Measurements from ENCODE around the gene NLE1. TPM values are rescaled to one million over a fixed set of nuclear protein-coding genes. Genes with fewer than 3 reads are reported as not detected.

Gene NLE1
- polyA plus RNA-seq, 1 experiment: 10.5 TPM

- no peak for TF ChIP-seq CTCF (IDR thresholded peaks at IDR 0.05; ENCODE audit: low read depth, low read length)
- Histone ChIP-seq H3K4me3 (ENCODE audit: low read depth, low read length) (no peak overlapping the region), H3K9me3 (ENCODE audit: control insufficient read depth, insufficient read depth, low read length) (no peaks in the 10 kb centered on the region), H3K27ac (ENCODE audit: low read depth, low read length) (no peak overlapping the region), H3K27me3 (ENCODE audit: control insufficient read depth, insufficient read depth, low read length) (peaks cover 10% of the 10 kb centered on the region)
- ChIA-PET CTCF (interaction anchor here (0.6 to 1.4 kb wide), 2 partner anchors 211 to 374 kb away, joined by 3 read pairs; partner anchors contain the start of gene SLFN12L), POLR2A (no interaction called here)
- DNase-seq (ENCODE audit: low read depth, low spot score): no peak
These were observed 21.8 kb upstream of the NLE1 start for GRCh38 chr17:35163886-35164285.

DNA sequence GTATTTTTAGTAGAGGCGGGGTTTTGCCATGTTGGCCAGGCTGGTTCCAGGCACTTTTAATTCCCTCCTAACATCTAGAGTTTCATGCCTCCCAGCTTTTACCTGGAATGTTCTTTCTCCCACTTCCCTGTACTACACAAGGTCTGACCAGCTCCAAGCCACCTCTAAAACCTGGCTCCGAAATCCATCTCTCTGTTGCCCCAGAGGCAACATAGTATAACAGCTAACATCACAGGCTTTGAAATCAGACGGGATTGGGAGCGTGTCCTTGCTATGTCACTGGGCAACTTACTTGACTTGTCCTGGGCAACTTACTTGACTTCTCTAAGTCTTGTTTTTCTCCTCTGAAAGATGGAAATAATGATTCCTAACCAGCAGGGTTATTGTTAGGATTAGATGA is 20.7 kb upstream of the NLE1 start:
- POLR2A ChIA-PET: no interaction called here
- Histone ChIP-seq H3K4me3 (ENCODE audit: low read depth, low read length) (no peak overlapping the region), H3K27me3 (ENCODE audit: control insufficient read depth, insufficient read depth, low read length) (peaks cover 10% of the 10 kb centered on the region), H3K9me3 (ENCODE audit: control insufficient read depth, insufficient read depth, low read length) (no peaks in the 10 kb centered on the region), H3K27ac (ENCODE audit: low read depth, low read length) (no peak overlapping the region)
- CTCF ChIA-PET: no interaction called here
- no peak for DNase-seq (ENCODE audit: low read depth, low spot score)
- TF ChIP-seq CTCF (IDR thresholded peaks at IDR 0.05; ENCODE audit: low read depth, low read length): no peak

- CTCF ChIA-PET: no interaction called here
- TF ChIP-seq CTCF (IDR thresholded peaks at IDR 0.05; ENCODE audit: low read depth, low read length): no peak
- POLR2A ChIA-PET: no interaction called here
- no peak overlapping the region for H3K4me3 ChIP-seq (ENCODE audit: low read depth, low read length)
- H3K27ac ChIP-seq (ENCODE audit: low read depth, low read length): no peak overlapping the region
- DNase-seq (ENCODE audit: low read depth, low spot score): no peak
- H3K27me3 ChIP-seq (ENCODE audit: control insufficient read depth, insufficient read depth, low read length): peaks cover 10% of the 10 kb centered on the region
- H3K9me3 ChIP-seq (ENCODE audit: control insufficient read depth, insufficient read depth, low read length): no peaks in the 10 kb centered on the region
These were observed 19.2 kb upstream of the NLE1 start for GRCh38 chr17:35161281-35161761.

- Histone ChIP-seq H3K27me3 (ENCODE audit: control insufficient read depth, insufficient read depth, low read length) (peaks cover 10% of the 10 kb centered on the region), H3K4me3 (ENCODE audit: low read depth, low read length) (no peak overlapping the region), H3K27ac (ENCODE audit: low read depth, low read length) (no peak overlapping the region), H3K9me3 (ENCODE audit: control insufficient read depth, insufficient read depth, low read length) (no peaks in the 10 kb centered on the region)
- ChIA-PET CTCF (interaction anchor here (1.2 kb wide), 1 partner anchor 587 kb away, joined by 3 read pairs; no protein-coding TSS in a partner anchor), POLR2A (no interaction called here)
- TF ChIP-seq CTCF (IDR thresholded peaks at IDR 0.05; ENCODE audit: low read depth, low read length): no peak
- no peak for DNase-seq (ENCODE audit: low read depth, low spot score)
These were observed 18.5 kb upstream of the NLE1 start for GRCh38 chr17:35160354-35161201.

DNA sequence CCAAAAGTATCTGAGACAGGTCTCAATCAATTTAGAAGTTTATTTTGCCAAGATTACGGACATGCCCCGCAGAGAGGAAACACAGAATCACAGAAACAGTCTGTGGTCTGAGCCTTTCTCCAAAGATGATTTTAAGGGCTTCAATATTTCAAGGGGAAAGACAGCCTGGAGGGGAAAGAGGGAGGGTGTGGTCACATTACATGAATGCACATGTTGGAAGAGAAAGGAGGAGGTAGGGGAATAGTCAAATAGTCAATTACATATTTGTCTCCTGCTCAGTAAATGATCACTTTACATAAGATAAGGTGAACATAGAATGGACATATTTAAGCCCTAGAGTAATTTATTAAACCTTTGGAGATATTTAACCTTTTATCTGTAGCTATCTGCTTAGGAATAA is 17.8 kb upstream of the NLE1 start:
- ChIA-PET CTCF (interaction anchor here (1.2 kb wide), 1 partner anchor 588 kb away, joined by 3 read pairs; no protein-coding TSS in a partner anchor), POLR2A (no interaction called here)
- H3K9me3 ChIP-seq (ENCODE audit: control insufficient read depth, insufficient read depth, low read length): no peaks in the 10 kb centered on the region
- H3K4me3 ChIP-seq (ENCODE audit: low read depth, low read length): no peak overlapping the region
- no peak for TF ChIP-seq CTCF (IDR thresholded peaks at IDR 0.05; ENCODE audit: low read depth, low read length)
- H3K27ac ChIP-seq (ENCODE audit: low read depth, low read length): no peak overlapping the region
- DNase-seq (ENCODE audit: low read depth, low spot score): no peak
- peaks cover 10% of the 10 kb centered on the region for H3K27me3 ChIP-seq (ENCODE audit: control insufficient read depth, insufficient read depth, low read length)
